Measurements from ENCODE around the gene CUL3.
"Not testable (repeated sequence)": the region's sequence is repeated elsewhere in the genome, so short reads cannot be mapped to it uniquely, and the experiment has no call there.

The CUL3 gene

DNA sequence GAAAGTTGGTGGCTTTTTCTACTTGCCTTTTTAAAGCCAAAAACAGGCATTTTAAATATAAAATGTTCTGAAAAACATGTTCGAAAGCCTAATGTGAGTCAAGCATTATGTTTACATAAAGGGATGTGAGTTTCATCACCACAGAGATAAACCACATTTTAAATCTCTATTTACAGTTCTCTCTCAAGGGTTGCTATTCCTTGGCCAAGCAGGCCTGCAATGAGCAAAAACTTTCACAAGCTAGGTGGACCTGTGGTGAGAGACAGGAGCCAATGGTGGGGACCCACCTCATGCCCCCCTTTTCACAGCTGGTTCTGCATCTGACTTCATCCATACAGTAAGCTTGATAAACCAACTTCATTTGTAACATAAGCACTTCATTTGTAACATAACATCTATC is 65.1 kb downstream of the CUL3 start:
- peak overlapping the region; percentile 45 for H3K4me2 ChIP-seq (ENCODE audit: low read length)
- H3K9me2 ChIP-seq (ENCODE audit: low read depth, low read length), result no peaks in the 10 kb centered on the region
- peak overlapping the region; percentile 2 for H3K4me3 ChIP-seq (ENCODE audit: low read depth, low read length, poor library complexity, severe bottlenecking)
- peak overlapping the region; percentile 97 for H3K27ac ChIP-seq (ENCODE audit: low read depth, low read length, poor library complexity, severe bottlenecking)
- H3K27me3 ChIP-seq (ENCODE audit: insufficient read depth, low read length), result no peaks in the 10 kb centered on the region
- no peaks in the 10 kb centered on the region for H3K9me3 ChIP-seq (ENCODE audit: low read length)
- H3K79me2 ChIP-seq (ENCODE audit: insufficient read depth, low read length), result peaks cover 93% of the 10 kb centered on the region
- H3K9ac ChIP-seq (ENCODE audit: low read length), result peak overlapping the region; percentile 35
- no peaks in the 10 kb centered on the region for H4K20me1 ChIP-seq (ENCODE audit: insufficient read depth, low read length)
- H3F3A ChIP-seq (ENCODE audit: insufficient read depth, low read length), result peaks cover 17% of the 10 kb centered on the region
- H3K36me3 ChIP-seq (ENCODE audit: insufficient read depth, low read length), result peaks cover 26% of the 10 kb centered on the region
- peaks cover 73% of the 10 kb centered on the region for H3K4me1 ChIP-seq (ENCODE audit: insufficient read depth, low read length, severe bottlenecking)
- TF ChIP-seq, protein P1, sequence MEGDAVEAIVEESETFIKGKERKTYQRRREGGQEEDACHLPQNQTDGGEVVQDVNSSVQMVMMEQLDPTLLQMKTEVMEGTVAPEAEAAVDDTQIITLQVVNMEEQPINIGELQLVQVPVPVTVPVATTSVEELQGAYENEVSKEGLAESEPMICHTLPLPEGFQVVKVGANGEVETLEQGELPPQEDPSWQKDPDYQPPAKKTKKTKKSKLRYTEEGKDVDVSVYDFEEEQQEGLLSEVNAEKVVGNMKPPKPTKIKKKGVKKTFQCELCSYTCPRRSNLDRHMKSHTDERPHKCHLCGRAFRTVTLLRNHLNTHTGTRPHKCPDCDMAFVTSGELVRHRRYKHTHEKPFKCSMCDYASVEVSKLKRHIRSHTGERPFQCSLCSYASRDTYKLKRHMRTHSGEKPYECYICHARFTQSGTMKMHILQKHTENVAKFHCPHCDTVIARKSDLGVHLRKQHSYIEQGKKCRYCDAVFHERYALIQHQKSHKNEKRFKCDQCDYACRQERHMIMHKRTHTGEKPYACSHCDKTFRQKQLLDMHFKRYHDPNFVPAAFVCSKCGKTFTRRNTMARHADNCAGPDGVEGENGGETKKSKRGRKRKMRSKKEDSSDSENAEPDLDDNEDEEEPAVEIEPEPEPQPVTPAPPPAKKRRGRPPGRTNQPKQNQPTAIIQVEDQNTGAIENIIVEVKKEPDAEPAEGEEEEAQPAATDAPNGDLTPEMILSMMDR (IDR thresholded peaks at IDR 0.05; ENCODE audit: low read length), result no peak
- no peak for TF ChIP-seq EZH2 (IDR thresholded peaks at IDR 0.05; ENCODE audit: borderline replicate concordance, low read length)
- H2AFZ ChIP-seq (ENCODE audit: low read length), result no peak overlapping the region

DNA sequence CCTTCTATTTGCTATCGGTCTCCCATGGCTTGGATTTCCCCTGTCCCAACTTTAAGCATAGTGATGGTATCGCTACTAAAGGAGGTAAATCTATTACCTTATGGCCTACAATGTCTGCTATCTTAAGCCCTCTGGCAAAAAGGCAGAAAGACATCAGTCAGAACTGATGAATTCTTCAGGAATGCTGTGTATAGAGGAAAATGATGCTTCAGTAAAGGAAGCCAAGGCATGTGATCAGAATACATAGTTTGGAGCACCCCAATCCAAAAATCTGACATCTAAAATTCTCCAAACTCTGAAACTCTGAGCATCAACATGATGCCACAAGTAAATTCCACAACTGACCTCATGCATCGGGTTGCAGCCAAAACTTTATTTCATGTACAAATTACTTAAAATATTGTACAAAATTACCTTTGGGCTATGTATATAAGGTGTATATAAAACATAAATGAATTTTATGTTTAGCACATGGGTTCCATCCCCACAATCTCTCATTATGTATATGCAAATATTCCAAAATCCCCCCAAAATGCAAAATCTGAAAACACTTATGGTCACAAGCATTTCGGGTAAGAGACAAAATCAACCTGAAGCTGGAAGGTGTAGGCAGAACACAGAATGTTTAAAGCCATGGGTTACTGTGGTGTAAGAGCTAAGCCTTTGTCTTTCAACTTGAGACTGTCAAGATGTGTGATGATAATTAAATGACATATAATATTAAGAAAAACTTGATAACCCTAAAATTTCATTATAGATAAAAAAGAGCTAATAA is 66.2 kb downstream of the CUL3 start:
- H3K4me2 ChIP-seq (ENCODE audit: low read length), result peak overlapping the region; percentile 45

DNA sequence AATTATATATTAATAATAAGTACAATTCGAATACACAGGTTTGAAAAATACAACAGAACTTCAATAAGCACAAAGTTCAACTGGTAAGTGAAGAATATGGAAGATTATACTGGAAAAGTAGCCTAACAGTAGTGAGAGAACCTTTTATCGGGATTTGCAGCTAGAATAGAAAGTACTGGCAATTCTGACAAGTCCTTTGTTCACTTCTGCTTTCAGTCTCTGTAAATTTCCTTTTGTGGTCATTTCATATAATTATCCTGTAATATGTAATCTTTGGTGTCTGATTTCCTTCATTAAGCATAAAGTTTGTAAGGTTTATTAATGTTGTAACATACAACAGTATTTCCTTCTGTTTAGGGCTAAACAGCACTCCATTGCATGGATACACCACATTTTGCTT is 67.2 kb downstream of the CUL3 start:
- peaks cover 52% of the 10 kb centered on the region for H3K4me1 ChIP-seq (ENCODE audit: insufficient read depth, low read length, severe bottlenecking)
- H3K9me3 ChIP-seq (ENCODE audit: low read length), result no peaks in the 10 kb centered on the region
- no peaks in the 10 kb centered on the region for H4K20me1 ChIP-seq (ENCODE audit: insufficient read depth, low read length)
- peak overlapping the region; percentile 36; the same call in 1 of the 2 replicates for H3K4me2 ChIP-seq (ENCODE audit: low read length)
- no peak overlapping the region for H3K4me3 ChIP-seq (ENCODE audit: low read depth, low read length, poor library complexity, severe bottlenecking)
- H3K36me3 ChIP-seq (ENCODE audit: insufficient read depth, low read length), result peaks cover 45% of the 10 kb centered on the region
- H3K79me2 ChIP-seq (ENCODE audit: insufficient read depth, low read length), result peaks cover 89% of the 10 kb centered on the region
- H3K27me3 ChIP-seq (ENCODE audit: insufficient read depth, low read length), result no peaks in the 10 kb centered on the region
- H3K9me2 ChIP-seq (ENCODE audit: low read depth, low read length), result no peaks in the 10 kb centered on the region
- peak overlapping the region; percentile 22; the same call in 1 of the 2 replicates for H3K9ac ChIP-seq (ENCODE audit: low read length)
- no peak overlapping the region for H2AFZ ChIP-seq (ENCODE audit: low read length)
- TF ChIP-seq EZH2 (IDR thresholded peaks at IDR 0.05; ENCODE audit: borderline replicate concordance, low read length), result no peak
- TF ChIP-seq, protein P1 (IDR thresholded peaks at IDR 0.05; ENCODE audit: low read length), result no peak
- peaks cover 10% of the 10 kb centered on the region for H3F3A ChIP-seq (ENCODE audit: insufficient read depth, low read length)
- H3K27ac ChIP-seq (ENCODE audit: low read depth, low read length, poor library complexity, severe bottlenecking), result peak overlapping the region; percentile 97

More for the DNA sequence above, 66.2 kb downstream of the CUL3 start:
- H3K4me1 ChIP-seq (ENCODE audit: insufficient read depth, low read length, severe bottlenecking), result peaks cover 62% of the 10 kb centered on the region
- H3K9ac ChIP-seq (ENCODE audit: low read length), result peak overlapping the region; percentile 35
- H3K27ac ChIP-seq (ENCODE audit: low read depth, low read length, poor library complexity, severe bottlenecking), result peak overlapping the region; percentile 97
- H3K9me3 ChIP-seq (ENCODE audit: low read length), result no peaks in the 10 kb centered on the region
- H3K79me2 ChIP-seq (ENCODE audit: insufficient read depth, low read length), result peaks cover 94% of the 10 kb centered on the region
- no peaks in the 10 kb centered on the region for H3K9me2 ChIP-seq (ENCODE audit: low read depth, low read length)
- TF ChIP-seq EZH2 (IDR thresholded peaks at IDR 0.05; ENCODE audit: borderline replicate concordance, low read length), result no peak
- TF ChIP-seq, protein P1 (IDR thresholded peaks at IDR 0.05; ENCODE audit: low read length), result no peak
- no peaks in the 10 kb centered on the region for H3K27me3 ChIP-seq (ENCODE audit: insufficient read depth, low read length)
- no peaks in the 10 kb centered on the region for H4K20me1 ChIP-seq (ENCODE audit: insufficient read depth, low read length)
- no peak overlapping the region for H2AFZ ChIP-seq (ENCODE audit: low read length)
- peaks cover 17% of the 10 kb centered on the region for H3F3A ChIP-seq (ENCODE audit: insufficient read depth, low read length)
- peaks cover 35% of the 10 kb centered on the region for H3K36me3 ChIP-seq (ENCODE audit: insufficient read depth, low read length)
- H3K4me3 ChIP-seq (ENCODE audit: low read depth, low read length, poor library complexity, severe bottlenecking), result no peak overlapping the region

DNA sequence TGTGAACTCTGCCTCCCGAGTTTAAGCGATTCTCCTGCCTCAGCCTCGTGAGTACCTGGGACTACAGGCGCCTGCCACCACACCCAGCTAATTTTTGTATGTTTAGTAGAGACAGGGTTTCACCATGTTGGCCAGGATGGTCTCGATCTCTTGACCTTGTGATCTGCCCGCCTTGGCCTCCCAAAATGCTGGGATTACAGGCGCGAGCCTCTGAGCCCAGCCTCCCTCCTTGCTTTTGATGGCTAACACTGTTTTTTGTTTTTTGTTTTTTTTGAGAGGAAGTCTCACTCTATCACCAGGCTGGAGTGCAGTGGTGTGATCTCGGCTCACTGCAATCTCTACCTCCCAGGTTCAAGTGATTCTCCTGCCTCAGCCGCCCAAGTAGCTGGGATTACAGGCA is 68.8 kb downstream of the CUL3 start:
- H4K20me1 ChIP-seq (ENCODE audit: insufficient read depth, low read length); H3K9me2 ChIP-seq (ENCODE audit: low read depth, low read length): not testable (repeated sequence)
- peaks cover 36% of the 10 kb centered on the region for H3K4me1 ChIP-seq (ENCODE audit: insufficient read depth, low read length, severe bottlenecking)

More for the DNA sequence above, 68.8 kb downstream of the CUL3 start:
- H3K9me3 ChIP-seq (ENCODE audit: low read length); H3F3A ChIP-seq (ENCODE audit: insufficient read depth, low read length); H3K27ac ChIP-seq (ENCODE audit: low read depth, low read length, poor library complexity, severe bottlenecking); H3K9ac ChIP-seq (ENCODE audit: low read length); H3K4me2 ChIP-seq (ENCODE audit: low read length); H3K27me3 ChIP-seq (ENCODE audit: insufficient read depth, low read length); H3K4me3 ChIP-seq (ENCODE audit: low read depth, low read length, poor library complexity, severe bottlenecking); H2AFZ ChIP-seq (ENCODE audit: low read length): not testable (repeated sequence)
- peaks cover 79% of the 10 kb centered on the region for H3K79me2 ChIP-seq (ENCODE audit: insufficient read depth, low read length)
- peaks cover 60% of the 10 kb centered on the region for H3K36me3 ChIP-seq (ENCODE audit: insufficient read depth, low read length)
